ENCODE measurements around the gene VPS54.
"Not testable (repeated sequence)": the region's sequence is repeated elsewhere in the genome, so short reads cannot be mapped to it uniquely, and the experiment has no call there.

Gene VPS54

GRCh38 chr2:63983986-63984605 is 35.1 kb downstream of the VPS54 start:
- Histone ChIP-seq H3K27ac (ENCODE audit: low read depth, low read length) (no peak overlapping the region), H3K27me3 (ENCODE audit: control insufficient read depth, insufficient read depth, low read length) (no peaks in the 10 kb centered on the region), H3K4me1 (ENCODE audit: control insufficient read depth, insufficient read depth, low read length) (no peaks in the 10 kb centered on the region), H3K4me3 (ENCODE audit: low read length) (no peak overlapping the region), H3K9ac (ENCODE audit: low read length) (no peak overlapping the region), H3K36me3 (ENCODE audit: control insufficient read depth, insufficient read depth, low read length) (no peaks in the 10 kb centered on the region)

- no peaks in the 10 kb centered on the region for H3K36me3 ChIP-seq (ENCODE audit: control insufficient read depth, insufficient read depth, low read length)
- H3K27ac ChIP-seq (ENCODE audit: low read depth, low read length), result no peak overlapping the region
- no peak overlapping the region for H3K4me3 ChIP-seq (ENCODE audit: low read length)
- H3K9ac ChIP-seq (ENCODE audit: low read length), result no peak overlapping the region
- no peaks in the 10 kb centered on the region for H3K4me1 ChIP-seq (ENCODE audit: control insufficient read depth, insufficient read depth, low read length)
- no peaks in the 10 kb centered on the region for H3K27me3 ChIP-seq (ENCODE audit: control insufficient read depth, insufficient read depth, low read length)
Measured at GRCh38 chr2:63982335-63982734, 36.9 kb downstream of the VPS54 start.

- Histone ChIP-seq H3K27ac (ENCODE audit: low read depth, low read length) (no peak overlapping the region), H3K36me3 (ENCODE audit: control insufficient read depth, insufficient read depth, low read length) (no peaks in the 10 kb centered on the region), H3K9ac (ENCODE audit: low read length) (no peak overlapping the region), H3K4me1 (ENCODE audit: control insufficient read depth, insufficient read depth, low read length) (no peaks in the 10 kb centered on the region), H3K27me3 (ENCODE audit: control insufficient read depth, insufficient read depth, low read length) (no peaks in the 10 kb centered on the region), H3K4me3 (ENCODE audit: low read length) (no peak overlapping the region)
Measured at GRCh38 chr2:63981702-63982103, 37.5 kb downstream of the VPS54 start.

GRCh38 chr2:63980794-63981193 is 38.4 kb downstream of the VPS54 start:
- Histone ChIP-seq H3K27ac (ENCODE audit: low read depth, low read length) (no peak overlapping the region), H3K4me1 (ENCODE audit: control insufficient read depth, insufficient read depth, low read length) (no peaks in the 10 kb centered on the region), H3K27me3 (ENCODE audit: control insufficient read depth, insufficient read depth, low read length) (no peaks in the 10 kb centered on the region), H3K9ac (ENCODE audit: low read length) (no peak overlapping the region), H3K36me3 (ENCODE audit: control insufficient read depth, insufficient read depth, low read length) (no peaks in the 10 kb centered on the region), H3K4me3 (ENCODE audit: low read length) (no peak overlapping the region)

GRCh38 chr2:63977904-63978303 is 41.3 kb downstream of the VPS54 start:
- H3K27me3 ChIP-seq (ENCODE audit: control insufficient read depth, insufficient read depth, low read length), result no peaks in the 10 kb centered on the region
- no peak overlapping the region for H3K4me3 ChIP-seq (ENCODE audit: low read length)
- H3K36me3 ChIP-seq (ENCODE audit: control insufficient read depth, insufficient read depth, low read length), result no peaks in the 10 kb centered on the region
- no peaks in the 10 kb centered on the region for H3K4me1 ChIP-seq (ENCODE audit: control insufficient read depth, insufficient read depth, low read length)
- no peak overlapping the region for H3K9ac ChIP-seq (ENCODE audit: low read length)
- no peak overlapping the region for H3K27ac ChIP-seq (ENCODE audit: low read depth, low read length)

GRCh38 chr2:63976125-63976510 is 43.1 kb downstream of the VPS54 start:
- Histone ChIP-seq H3K27ac (ENCODE audit: low read depth, low read length) (no peak overlapping the region), H3K4me1 (ENCODE audit: control insufficient read depth, insufficient read depth, low read length) (no peaks in the 10 kb centered on the region), H3K4me3 (ENCODE audit: low read length) (no peak overlapping the region), H3K27me3 (ENCODE audit: control insufficient read depth, insufficient read depth, low read length) (no peaks in the 10 kb centered on the region), H3K9ac (ENCODE audit: low read length) (no peak overlapping the region), H3K36me3 (ENCODE audit: control insufficient read depth, insufficient read depth, low read length) (no peaks in the 10 kb centered on the region)

- Histone ChIP-seq H3K27ac (ENCODE audit: low read depth, low read length) (no peak overlapping the region), H3K36me3 (ENCODE audit: control insufficient read depth, insufficient read depth, low read length) (no peaks in the 10 kb centered on the region), H3K27me3 (ENCODE audit: control insufficient read depth, insufficient read depth, low read length) (no peaks in the 10 kb centered on the region), H3K4me1 (ENCODE audit: control insufficient read depth, insufficient read depth, low read length) (no peaks in the 10 kb centered on the region), H3K9ac (ENCODE audit: low read length) (no peak overlapping the region), H3K4me3 (ENCODE audit: low read length) (no peak overlapping the region)
Measured at GRCh38 chr2:63975437-63976124, 43.6 kb downstream of the VPS54 start.

- not testable (repeated sequence) for H3K9ac ChIP-seq (ENCODE audit: low read length); H3K4me1 ChIP-seq (ENCODE audit: control insufficient read depth, insufficient read depth, low read length); H3K4me3 ChIP-seq (ENCODE audit: low read length); H3K27ac ChIP-seq (ENCODE audit: low read depth, low read length); H3K27me3 ChIP-seq (ENCODE audit: control insufficient read depth, insufficient read depth, low read length); H3K36me3 ChIP-seq (ENCODE audit: control insufficient read depth, insufficient read depth, low read length)
Measured at GRCh38 chr2:63975036-63975435, 44.2 kb downstream of the VPS54 start.

GRCh38 chr2:63962186-63962585 is 57.0 kb downstream of the VPS54 start:
- Histone ChIP-seq H3K9ac (ENCODE audit: low read length) (no peak overlapping the region), H3K36me3 (ENCODE audit: control insufficient read depth, insufficient read depth, low read length) (no peaks in the 10 kb centered on the region), H3K4me1 (ENCODE audit: control insufficient read depth, insufficient read depth, low read length) (no peaks in the 10 kb centered on the region), H3K27me3 (ENCODE audit: control insufficient read depth, insufficient read depth, low read length) (no peaks in the 10 kb centered on the region), H3K27ac (ENCODE audit: low read depth, low read length) (no peak overlapping the region), H3K4me3 (ENCODE audit: low read length) (no peak overlapping the region)

GRCh38 chr2:63950414-63950813 is 68.8 kb downstream of the VPS54 start:
- peaks cover 3% of the 10 kb centered on the region for H3K36me3 ChIP-seq (ENCODE audit: control insufficient read depth, insufficient read depth, low read length)
- H3K4me1 ChIP-seq (ENCODE audit: control insufficient read depth, insufficient read depth, low read length), result no peaks in the 10 kb centered on the region
- H3K9ac ChIP-seq (ENCODE audit: low read length), result no peak overlapping the region
- H3K27ac ChIP-seq (ENCODE audit: low read depth, low read length), result no peak overlapping the region
- H3K4me3 ChIP-seq (ENCODE audit: low read length), result no peak overlapping the region
- H3K27me3 ChIP-seq (ENCODE audit: control insufficient read depth, insufficient read depth, low read length), result no peaks in the 10 kb centered on the region

GRCh38 chr2:63942788-63943187 is 76.4 kb downstream of the VPS54 start:
- Histone ChIP-seq H3K36me3 (ENCODE audit: control insufficient read depth, insufficient read depth, low read length) (no peaks in the 10 kb centered on the region), H3K27ac (ENCODE audit: low read depth, low read length) (no peak overlapping the region), H3K4me3 (ENCODE audit: low read length) (no peak overlapping the region), H3K27me3 (ENCODE audit: control insufficient read depth, insufficient read depth, low read length) (no peaks in the 10 kb centered on the region), H3K9ac (ENCODE audit: low read length) (no peak overlapping the region), H3K4me1 (ENCODE audit: control insufficient read depth, insufficient read depth, low read length) (no peaks in the 10 kb centered on the region)

- H3K4me3 ChIP-seq (ENCODE audit: low read length); H3K27ac ChIP-seq (ENCODE audit: low read depth, low read length); H3K27me3 ChIP-seq (ENCODE audit: control insufficient read depth, insufficient read depth, low read length); H3K4me1 ChIP-seq (ENCODE audit: control insufficient read depth, insufficient read depth, low read length); H3K9ac ChIP-seq (ENCODE audit: low read length); H3K36me3 ChIP-seq (ENCODE audit: control insufficient read depth, insufficient read depth, low read length): not testable (repeated sequence)
Measured at GRCh38 chr2:63932104-63932503, 87.1 kb downstream of the VPS54 start.

GRCh38 chr2:63926815-63927214 is 92.4 kb downstream of the VPS54 start:
- Histone ChIP-seq H3K9ac (ENCODE audit: low read length) (no peak overlapping the region), H3K27me3 (ENCODE audit: control insufficient read depth, insufficient read depth, low read length) (no peaks in the 10 kb centered on the region), H3K4me1 (ENCODE audit: control insufficient read depth, insufficient read depth, low read length) (no peaks in the 10 kb centered on the region), H3K4me3 (ENCODE audit: low read length) (no peak overlapping the region), H3K27ac (ENCODE audit: low read depth, low read length) (no peak overlapping the region), H3K36me3 (ENCODE audit: control insufficient read depth, insufficient read depth, low read length) (peaks cover 2% of the 10 kb centered on the region)

Measured in rectal smooth muscle tissue (tissue), 1 donor.